ENCODE data around the gene ART5.

DNA sequence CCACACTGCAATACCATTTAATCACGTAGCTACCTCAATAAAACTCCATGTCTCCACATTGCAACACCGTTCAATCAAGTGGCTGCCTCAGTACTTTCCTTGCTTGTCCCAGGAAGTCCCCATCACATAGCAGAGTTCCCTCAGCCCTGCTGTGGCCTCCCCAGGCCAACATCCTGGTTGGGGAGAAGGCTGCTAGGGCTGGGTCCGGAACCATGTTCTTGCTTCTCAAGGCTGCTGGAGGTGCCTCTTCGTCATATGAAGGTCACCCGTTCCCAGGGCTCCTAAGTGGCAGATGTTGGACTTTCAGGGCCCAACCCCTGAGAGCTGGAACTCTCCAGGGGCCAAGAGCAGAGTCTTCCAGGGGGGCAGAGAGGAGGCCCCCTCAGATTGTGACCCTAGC lies 3.3 kb downstream of the ART5 start:
- TF ChIP-seq EZH2 (IDR thresholded peaks at IDR 0.05; ENCODE audit: low read depth, unreplicated experiment), result no peak
- TF ChIP-seq, protein P1, sequence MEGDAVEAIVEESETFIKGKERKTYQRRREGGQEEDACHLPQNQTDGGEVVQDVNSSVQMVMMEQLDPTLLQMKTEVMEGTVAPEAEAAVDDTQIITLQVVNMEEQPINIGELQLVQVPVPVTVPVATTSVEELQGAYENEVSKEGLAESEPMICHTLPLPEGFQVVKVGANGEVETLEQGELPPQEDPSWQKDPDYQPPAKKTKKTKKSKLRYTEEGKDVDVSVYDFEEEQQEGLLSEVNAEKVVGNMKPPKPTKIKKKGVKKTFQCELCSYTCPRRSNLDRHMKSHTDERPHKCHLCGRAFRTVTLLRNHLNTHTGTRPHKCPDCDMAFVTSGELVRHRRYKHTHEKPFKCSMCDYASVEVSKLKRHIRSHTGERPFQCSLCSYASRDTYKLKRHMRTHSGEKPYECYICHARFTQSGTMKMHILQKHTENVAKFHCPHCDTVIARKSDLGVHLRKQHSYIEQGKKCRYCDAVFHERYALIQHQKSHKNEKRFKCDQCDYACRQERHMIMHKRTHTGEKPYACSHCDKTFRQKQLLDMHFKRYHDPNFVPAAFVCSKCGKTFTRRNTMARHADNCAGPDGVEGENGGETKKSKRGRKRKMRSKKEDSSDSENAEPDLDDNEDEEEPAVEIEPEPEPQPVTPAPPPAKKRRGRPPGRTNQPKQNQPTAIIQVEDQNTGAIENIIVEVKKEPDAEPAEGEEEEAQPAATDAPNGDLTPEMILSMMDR (conservative IDR thresholded peaks at IDR 0.05; ENCODE audit: low read depth in 2 of 2), result no peak

All from GM23338 (cell line).